WI38 (cell line): ENCODE data around the gene TMEM123.

ENCODE experiments used
- H3K4me3 ChIP-seq: 2 replicates; pipeline ENCODE4 v1.5.1; 2011; ENCODE audit warnings: low read depth, mild to moderate bottlenecking, control low read depth, low read length
- CTCF ChIP-seq: IDR thresholded peaks from 2 replicates; pipeline ENCODE4 v1.5.1; 2012; ENCODE audit warnings: low read depth, mild to moderate bottlenecking, control low read depth, low read length

The TMEM123 gene

GRCh38 chr11:102457865-102458264 is 5.3 kb upstream of the TMEM123 start:
- H3K4me3 ChIP-seq: no peak overlapping the region
- no peak for TF ChIP-seq CTCF

- no peak overlapping the region for H3K4me3 ChIP-seq
- TF ChIP-seq CTCF: no peak
These were observed 4.6 kb upstream of the TMEM123 start for GRCh38 chr11:102457056-102457677.

- no peak for TF ChIP-seq CTCF
These were observed 3.8 kb upstream of the TMEM123 start for GRCh38 chr11:102456381-102456780.

GRCh38 chr11:102453921-102454320 is 1.4 kb upstream of the TMEM123 start:
- no peak for TF ChIP-seq CTCF
- no peak overlapping the region for H3K4me3 ChIP-seq

More at GRCh38 chr11:102456381-102456780, 3.8 kb upstream of the TMEM123 start:
- no peak overlapping the region for H3K4me3 ChIP-seq

GRCh38 chr11:102453302-102453695 is 734 bp upstream of the TMEM123 start:
- TF ChIP-seq CTCF: no peak
- peak overlapping the region; percentile 81 for H3K4me3 ChIP-seq

GRCh38 chr11:102451681-102452460 is 694 bp downstream of the TMEM123 start:
- no peak for TF ChIP-seq CTCF

GRCh38 chr11:102451041-102451680 is 1.4 kb downstream of the TMEM123 start:
- no peak for TF ChIP-seq CTCF
- H3K4me3 ChIP-seq: peak overlapping the region; percentile 81

More at GRCh38 chr11:102451681-102452460, 694 bp downstream of the TMEM123 start:
- H3K4me3 ChIP-seq: peak overlapping the region; percentile 81
